ENCODE results near the gene MTX1. TPM values are rescaled to one million over a fixed set of nuclear protein-coding genes. Genes with fewer than 3 reads are reported as not detected.

The MTX1 gene
- total RNA-seq, 8 experiments from 2014 or later = 32.9 to 65.0 (median 44.2) TPM

DNA sequence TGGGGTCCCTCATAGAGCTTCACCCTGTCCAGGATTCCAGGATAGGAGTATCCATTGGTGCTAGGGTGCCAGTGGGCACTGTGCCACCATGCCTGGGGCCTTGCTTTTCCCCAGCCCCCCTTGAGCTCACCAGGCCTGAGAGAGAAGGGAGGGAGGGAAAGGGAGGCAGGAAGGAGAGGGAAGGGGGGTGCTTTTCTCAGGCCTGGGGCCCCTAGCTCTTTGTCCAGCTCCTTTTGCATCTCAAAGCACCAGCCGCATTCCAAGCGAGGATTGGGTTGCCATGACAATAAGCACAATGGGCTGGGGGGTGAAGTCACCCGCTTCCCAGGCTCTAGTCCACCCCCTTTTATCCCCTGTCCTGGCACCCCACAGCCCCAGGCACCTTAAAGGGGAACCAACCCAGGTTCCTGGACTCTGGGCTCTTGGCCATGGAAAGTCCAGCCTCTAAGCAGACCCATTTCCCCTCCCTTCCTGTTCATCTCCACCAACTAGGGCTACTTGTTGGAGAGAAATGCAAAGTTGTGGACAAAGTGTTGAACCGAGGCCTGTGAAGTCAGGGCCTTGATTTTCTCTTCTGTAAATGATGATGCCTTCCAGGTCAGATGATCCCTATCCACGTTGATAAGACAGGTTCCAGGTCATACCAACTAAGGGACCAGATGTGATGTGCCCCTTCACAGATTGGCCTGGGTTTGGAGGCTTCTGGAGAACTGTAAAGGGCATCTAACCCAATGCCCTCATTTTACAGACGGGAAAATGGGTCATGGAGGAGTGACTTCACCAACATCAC, 12.2 kb upstream of the MTX1 start:
- Histone ChIP-seq H3K4me3 (peak overlapping the region; percentile 51 to 85 (median 69)), H3K27ac (peak overlapping the region; percentile 93 to 97), H3K4me1 (replicated peaks in 1 of 2) (peaks cover 9 to 40% of the 10 kb centered on the region in 2 donors)
- ATAC-seq (replicated peaks in 6 of 8) = peak in 5 of 8 experiments; percentile 43 to 57 (median 52)
- in situ Hi-C loops (cut with MboI; ENCODE audit: low pct_unique_long_range_greater_than_20kb in 2 of 9, low sequenced_read_pairs in 9 of 9, unreplicated experiment in 9 of 9) = no loop called here
- WGBS, 10 experiments = 4 to 90% (median 15%) methylated on average over 2 to 3 of the region's 6 CpGs; no CpG with 5 or more reads in 5 of the 10 experiments

DNA sequence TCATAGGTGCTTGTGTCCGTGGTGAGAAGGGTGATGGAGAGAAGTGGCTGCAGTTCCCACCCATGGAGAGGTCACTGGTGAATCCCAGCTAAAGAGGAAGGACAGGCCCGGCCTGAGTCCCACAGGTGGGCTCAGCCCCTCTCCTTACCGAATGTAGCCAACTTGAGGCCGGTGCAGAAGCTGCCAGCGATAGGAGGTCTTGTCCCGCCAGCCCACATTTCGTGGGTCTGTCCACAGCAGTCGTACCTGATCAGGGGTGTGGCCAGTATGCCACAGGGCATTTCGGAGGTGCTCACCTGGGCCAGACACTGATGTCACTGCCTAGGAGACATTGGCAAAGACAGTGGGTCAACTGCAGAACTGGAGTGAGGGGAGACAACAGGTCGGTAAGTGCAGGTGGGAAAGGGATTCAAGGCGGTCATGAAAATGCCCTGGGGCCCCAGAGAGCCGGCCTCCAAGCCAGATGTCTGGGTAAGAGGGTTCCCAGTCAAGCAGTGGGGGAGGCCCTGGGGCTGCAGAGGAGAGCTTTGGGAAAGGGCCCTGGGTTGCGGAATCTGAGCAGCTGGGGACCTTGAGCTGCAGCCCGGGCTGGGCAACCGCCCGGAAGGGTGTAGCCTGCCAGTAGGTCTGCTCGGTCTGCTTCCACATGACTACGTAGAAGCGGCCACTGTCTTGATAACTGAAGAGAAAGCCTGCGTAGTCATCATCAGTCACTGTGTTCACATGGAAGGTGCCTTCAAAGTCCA, 11.4 kb upstream of the MTX1 start:
- ATAC-seq (replicated peaks in 6 of 8) = no peak
- 16 to 87% (median 53%) methylated on average over 2 to 16 of the region's 20 CpGs; no CpG with 5 or more reads in 4 of the 10 experiments for WGBS, 10 experiments
- in situ Hi-C loops (cut with MboI; ENCODE audit: low pct_unique_long_range_greater_than_20kb in 2 of 9, low sequenced_read_pairs in 9 of 9, unreplicated experiment in 9 of 9) = no loop called here
- Histone ChIP-seq H3K4me3 (peak overlapping the region; percentile 12 to 85 (median 63)), H3K27ac (peak overlapping the region; percentile 93 to 97), H3K4me1 (replicated peaks in 1 of 2) (peaks cover 9 to 40% of the 10 kb centered on the region in 2 donors)

DNA sequence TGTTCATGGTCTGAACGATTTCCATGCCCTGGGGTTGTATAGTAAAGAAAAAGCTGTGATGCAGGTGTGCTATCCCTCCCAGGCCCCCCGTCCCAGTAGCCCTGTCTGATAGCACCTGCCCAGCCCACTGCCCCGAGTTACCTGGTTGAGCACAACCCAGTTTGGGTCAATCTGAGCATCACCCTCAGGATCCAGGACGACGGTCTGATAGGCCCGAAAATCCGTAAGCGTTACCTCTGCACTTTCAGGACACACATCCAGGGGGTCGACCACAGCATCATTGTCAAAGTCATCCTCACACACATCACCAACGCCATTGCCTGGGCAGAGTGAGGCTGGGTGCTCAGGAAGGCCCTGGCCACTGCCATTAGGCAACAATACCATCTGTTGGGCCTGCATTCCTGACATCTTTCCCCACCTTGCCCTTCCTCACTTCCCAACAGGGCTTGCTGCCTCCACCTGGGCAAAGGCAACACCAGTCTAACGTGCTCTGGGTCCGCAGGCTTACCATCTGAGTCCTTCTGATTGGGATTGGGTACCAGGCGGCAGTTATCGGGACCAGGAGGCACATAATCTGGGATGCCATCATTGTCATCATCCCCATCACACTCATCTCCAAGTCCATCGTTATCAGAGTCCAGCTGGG, 10.5 kb upstream of the MTX1 start:
- 67 to 100% (median 90%) methylated on average over 1 to 15 of the region's 15 CpGs; no CpG with 5 or more reads in 3 of the 10 experiments for WGBS, 10 experiments
- no peak for ATAC-seq (replicated peaks in 6 of 8)
- Histone ChIP-seq H3K4me1 (replicated peaks in 1 of 2) (peaks cover 7 to 33% of the 10 kb centered on the region in 2 donors), H3K4me3 (no peak overlapping the region), H3K27ac (peak overlapping the region in 1 of 2 donors; percentile 97)
- in situ Hi-C loops (cut with MboI; ENCODE audit: low pct_unique_long_range_greater_than_20kb in 2 of 9, low sequenced_read_pairs in 9 of 9, unreplicated experiment in 9 of 9) = no loop called here

DNA sequence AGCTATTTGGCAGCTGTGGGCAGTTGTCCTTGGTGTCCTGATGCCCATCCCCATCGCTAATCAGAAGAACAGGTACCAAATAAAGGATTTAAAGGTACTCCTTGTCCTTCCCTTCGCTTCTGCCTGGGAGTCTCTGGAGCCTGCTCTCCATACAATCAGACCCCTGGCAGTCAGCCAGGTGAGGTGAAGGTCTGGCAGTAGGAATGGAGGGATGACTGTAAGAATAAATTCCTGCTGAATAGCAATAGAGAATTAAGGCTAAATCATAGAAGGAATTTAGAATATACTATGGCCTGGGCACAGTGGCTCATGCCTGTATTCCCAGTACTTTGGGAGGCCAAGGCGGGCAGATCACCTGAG, 10.0 kb upstream of the MTX1 start:
- H3K4me1 ChIP-seq (replicated peaks in 1 of 2) = peaks cover 4 to 29% of the 10 kb centered on the region in 2 donors
- no peak overlapping the region for H3K4me3 ChIP-seq
- no peak overlapping the region for H3K27ac ChIP-seq
- in situ Hi-C loops (cut with MboI; ENCODE audit: low pct_unique_long_range_greater_than_20kb in 2 of 9, low sequenced_read_pairs in 9 of 9, unreplicated experiment in 9 of 9) = no loop called here
- 67 to 100% (median 100%) methylated on average over 1 to 2 of the region's 3 CpGs; no CpG with 5 or more reads in 3 of the 10 experiments for WGBS, 10 experiments
- no peak for ATAC-seq (replicated peaks in 6 of 8)

DNA sequence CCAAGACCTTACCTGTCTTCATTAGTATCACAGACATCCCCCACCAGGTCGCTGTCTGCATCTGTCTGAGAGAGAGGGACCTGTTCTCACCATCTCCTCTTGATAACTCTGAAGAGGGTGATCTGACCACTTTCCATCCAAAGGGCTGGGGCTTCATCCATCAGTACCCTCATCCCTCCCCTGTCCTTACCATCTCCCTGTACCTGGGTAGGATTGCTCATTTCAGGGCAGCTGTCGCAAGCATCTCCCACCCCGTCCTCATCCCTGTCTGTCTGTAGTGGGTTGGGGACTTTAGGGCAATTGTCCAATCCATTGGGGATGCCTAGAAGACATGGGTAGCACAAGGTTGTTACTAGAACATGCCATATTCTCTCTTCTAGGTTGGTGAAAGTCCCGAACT, 8.7 kb upstream of the MTX1 start:
- WGBS, 10 experiments = 40 to 100% (median 81%) methylated on average over 1 to 4 of the region's 4 CpGs; no CpG with 5 or more reads in 3 of the 10 experiments
- ATAC-seq (replicated peaks in 6 of 8) = no peak
- Histone ChIP-seq H3K4me3 (no peak overlapping the region), H3K27ac (no peak overlapping the region), H3K4me1 (replicated peaks in 1 of 2) (peaks cover 0 to 22% of the 10 kb centered on the region in 2 donors)
- in situ Hi-C loops (cut with MboI; ENCODE audit: low pct_unique_long_range_greater_than_20kb in 2 of 9, low sequenced_read_pairs in 9 of 9, unreplicated experiment in 9 of 9) = no loop called here

DNA sequence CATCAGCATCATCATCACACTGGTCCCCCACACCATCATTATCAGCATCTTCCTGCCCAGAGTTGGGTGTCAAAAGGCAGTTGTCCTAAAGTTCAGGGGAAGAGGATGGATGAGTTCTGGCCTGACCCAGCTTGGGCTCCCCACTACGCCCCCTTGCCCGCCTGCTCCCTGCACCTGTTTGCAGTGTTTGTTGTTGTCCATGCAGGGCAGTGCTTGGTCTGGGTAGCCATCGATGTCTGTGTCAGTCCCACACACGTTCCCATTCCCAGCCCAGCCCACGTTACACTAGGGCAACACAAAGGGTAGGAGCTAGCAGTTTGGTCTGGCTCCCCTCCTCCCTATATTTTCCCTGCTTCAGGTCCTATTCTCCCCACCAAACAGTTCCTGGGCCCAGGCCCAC, 7.6 kb upstream of the MTX1 start:
- in situ Hi-C loops (cut with MboI; ENCODE audit: low pct_unique_long_range_greater_than_20kb in 2 of 9, low sequenced_read_pairs in 9 of 9, unreplicated experiment in 9 of 9) = no loop called here

DNA sequence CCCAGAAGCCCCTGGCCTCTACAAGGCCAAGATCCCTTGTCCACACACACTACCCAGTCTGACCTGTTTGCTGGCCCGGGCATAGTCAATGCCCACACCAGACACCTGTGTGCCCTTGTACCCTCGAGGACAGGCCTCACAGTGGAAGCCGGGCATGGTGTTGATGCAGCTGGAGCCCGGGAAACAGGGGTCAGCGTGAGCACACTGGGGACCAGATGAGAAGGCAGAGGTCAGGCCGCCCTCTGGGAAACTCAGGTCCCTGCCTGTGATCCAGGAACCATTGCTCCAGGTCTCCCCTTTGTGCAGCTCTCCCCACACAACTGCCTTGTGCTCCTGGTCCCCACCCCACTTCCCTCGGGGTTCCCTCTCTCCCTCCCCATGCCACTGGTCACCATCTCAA, 6.3 kb upstream of the MTX1 start:
- Histone ChIP-seq H3K4me1 (replicated peaks in 1 of 2) (peaks cover 13 to 28% of the 10 kb centered on the region in 2 donors), H3K4me3 (no peak overlapping the region), H3K27ac (peak overlapping the region in 1 of 2 donors; percentile 34)
- no peak for ATAC-seq (replicated peaks in 6 of 8)
- in situ Hi-C loops (cut with MboI; ENCODE audit: low pct_unique_long_range_greater_than_20kb in 2 of 9, low sequenced_read_pairs in 9 of 9, unreplicated experiment in 9 of 9) = no loop called here
- WGBS, 10 experiments = 93 to 94% methylated on average over 3 of the region's 7 CpGs; no CpG with 5 or more reads in 8 of the 10 experiments

More for the DNA sequence above, 7.6 kb upstream of the MTX1 start:
- ATAC-seq (replicated peaks in 6 of 8) = no peak
- Histone ChIP-seq H3K27ac (no peak overlapping the region), H3K4me1 (replicated peaks in 1 of 2) (peaks cover 2 to 27% of the 10 kb centered on the region in 2 donors), H3K4me3 (no peak overlapping the region)
- WGBS, 10 experiments = 86 to 100% (median 93%) methylated on average over 2 to 5 of the region's 5 CpGs; no CpG with 5 or more reads in 6 of the 10 experiments

DNA sequence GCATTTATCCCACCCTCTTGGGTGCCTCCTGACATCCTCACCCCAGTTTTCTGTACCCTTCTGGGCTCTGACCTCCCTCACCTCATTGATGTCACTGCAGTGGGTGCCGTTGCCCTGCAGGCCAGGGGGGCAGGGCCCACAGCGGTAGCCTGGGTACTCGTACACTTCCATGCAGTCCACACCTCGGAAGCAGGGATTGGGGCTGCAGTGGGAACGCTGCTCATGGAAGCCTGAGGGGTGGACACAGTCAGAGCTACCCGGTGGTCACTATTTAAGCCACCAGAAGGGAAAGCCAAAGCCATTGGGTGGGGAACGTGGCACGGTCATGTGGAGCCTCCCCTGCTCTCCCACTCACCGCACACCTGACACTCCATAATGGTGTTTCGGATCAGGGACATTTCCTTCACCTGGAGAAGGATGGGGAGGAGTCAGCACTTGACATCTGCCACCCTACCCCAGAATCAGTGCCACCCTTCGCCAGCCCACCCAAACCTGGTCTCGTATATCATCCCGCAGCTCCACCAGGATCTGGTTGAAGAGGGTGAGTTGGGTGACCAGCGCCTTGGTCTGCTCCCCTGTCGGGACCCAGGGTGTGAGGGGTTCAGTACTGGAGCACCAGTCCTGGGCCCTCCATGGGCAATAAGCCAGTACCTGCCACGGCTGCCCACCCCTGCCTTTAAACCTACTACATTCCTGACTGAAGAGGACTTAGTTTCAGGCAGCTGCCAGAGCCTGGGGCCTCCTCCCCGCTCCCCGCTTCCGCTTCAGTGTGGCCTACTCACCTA, 5.6 kb upstream of the MTX1 start:
- peak overlapping the region in 1 of 2 donors; percentile 15 for H3K27ac ChIP-seq
- in situ Hi-C loops (cut with MboI; ENCODE audit: low pct_unique_long_range_greater_than_20kb in 2 of 9, low sequenced_read_pairs in 9 of 9, unreplicated experiment in 9 of 9) = no loop called here
- WGBS, 10 experiments = 69 to 100% (median 94%) methylated on average over 2 to 15 of the region's 19 CpGs; no CpG with 5 or more reads in 2 of the 10 experiments
- H3K4me1 ChIP-seq (replicated peaks in 1 of 2) = peaks cover 18 to 21% of the 10 kb centered on the region in 2 donors
- no peak for ATAC-seq (replicated peaks in 6 of 8)
- H3K4me3 ChIP-seq = no peak overlapping the region

DNA sequence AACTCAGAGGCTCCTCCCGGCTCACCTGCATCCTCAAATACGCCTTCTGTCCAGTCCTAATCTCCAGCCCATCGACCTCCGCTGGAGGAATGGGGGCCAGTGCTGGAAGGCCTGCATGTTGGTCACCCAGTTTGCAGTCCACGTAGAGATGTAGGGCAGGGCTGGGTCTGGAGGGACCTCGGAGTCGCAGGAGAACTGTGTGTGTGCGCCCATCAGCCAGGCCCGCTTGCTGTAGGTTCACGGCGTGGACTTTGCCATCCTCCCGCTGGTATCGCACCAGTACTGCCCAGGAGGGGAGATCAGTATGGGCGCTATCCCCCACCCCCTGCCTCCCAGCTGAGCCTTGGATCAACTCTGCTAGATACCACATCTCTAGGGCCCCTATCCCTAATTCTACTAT, 3.5 kb upstream of the MTX1 start:
- ATAC-seq (replicated peaks in 6 of 8) = no peak
- in situ Hi-C loops (cut with MboI; ENCODE audit: low pct_unique_long_range_greater_than_20kb in 2 of 9, low sequenced_read_pairs in 9 of 9, unreplicated experiment in 9 of 9) = no loop called here
- no peak overlapping the region for H3K4me3 ChIP-seq
- 79 to 100% (median 90%) methylated on average over 1 to 11 of the region's 14 CpGs; no CpG with 5 or more reads in 4 of the 10 experiments for WGBS, 10 experiments
- H3K27ac ChIP-seq = no peak overlapping the region
- peaks cover 14 to 27% of the 10 kb centered on the region in 2 donors for H3K4me1 ChIP-seq (replicated peaks in 1 of 2)

DNA sequence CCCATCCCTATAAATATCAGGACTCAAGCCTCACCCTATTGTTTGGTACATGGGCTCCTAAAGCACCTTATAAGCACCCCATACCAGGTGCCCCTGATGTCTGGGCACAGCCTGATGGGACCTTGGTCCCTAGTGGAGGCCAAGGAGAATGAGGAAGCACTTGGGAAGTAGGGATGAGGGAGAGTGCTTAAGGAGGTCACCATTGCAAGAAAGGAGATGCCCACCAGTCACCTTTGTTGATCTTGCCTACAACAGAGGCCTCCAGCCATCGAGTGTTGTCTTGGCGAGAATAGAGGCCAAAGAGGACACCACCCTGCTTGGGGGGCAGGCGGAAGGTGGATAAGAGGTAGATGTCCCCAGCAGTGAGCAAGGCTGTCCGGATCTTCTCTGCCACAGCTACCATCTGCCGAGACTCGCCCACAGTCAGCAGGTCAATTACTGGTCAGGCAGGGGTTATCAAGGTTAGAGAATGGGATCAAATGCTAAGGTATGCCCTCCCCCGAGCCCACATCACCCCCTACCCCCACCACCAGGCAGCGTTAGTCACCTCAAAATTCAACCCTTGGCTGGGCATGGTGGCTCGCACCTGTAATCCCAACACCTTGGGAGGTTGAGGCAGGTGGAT, 2.4 kb upstream of the MTX1 start:
- WGBS, 10 experiments = 0 to 100% (median 82%) methylated on average over 1 to 7 of the region's 9 CpGs; no CpG with 5 or more reads in 3 of the 10 experiments
- Histone ChIP-seq H3K4me3 (peak overlapping the region in 1 of 5 donors; percentile 65), H3K4me1 (replicated peaks in 1 of 2) (peaks cover 14 to 27% of the 10 kb centered on the region in 2 donors), H3K27ac (peak overlapping the region; percentile 98)
- in situ Hi-C loops (cut with MboI; ENCODE audit: low pct_unique_long_range_greater_than_20kb in 2 of 9, low sequenced_read_pairs in 9 of 9, unreplicated experiment in 9 of 9) = no loop called here
- ATAC-seq (replicated peaks in 6 of 8) = no peak

DNA sequence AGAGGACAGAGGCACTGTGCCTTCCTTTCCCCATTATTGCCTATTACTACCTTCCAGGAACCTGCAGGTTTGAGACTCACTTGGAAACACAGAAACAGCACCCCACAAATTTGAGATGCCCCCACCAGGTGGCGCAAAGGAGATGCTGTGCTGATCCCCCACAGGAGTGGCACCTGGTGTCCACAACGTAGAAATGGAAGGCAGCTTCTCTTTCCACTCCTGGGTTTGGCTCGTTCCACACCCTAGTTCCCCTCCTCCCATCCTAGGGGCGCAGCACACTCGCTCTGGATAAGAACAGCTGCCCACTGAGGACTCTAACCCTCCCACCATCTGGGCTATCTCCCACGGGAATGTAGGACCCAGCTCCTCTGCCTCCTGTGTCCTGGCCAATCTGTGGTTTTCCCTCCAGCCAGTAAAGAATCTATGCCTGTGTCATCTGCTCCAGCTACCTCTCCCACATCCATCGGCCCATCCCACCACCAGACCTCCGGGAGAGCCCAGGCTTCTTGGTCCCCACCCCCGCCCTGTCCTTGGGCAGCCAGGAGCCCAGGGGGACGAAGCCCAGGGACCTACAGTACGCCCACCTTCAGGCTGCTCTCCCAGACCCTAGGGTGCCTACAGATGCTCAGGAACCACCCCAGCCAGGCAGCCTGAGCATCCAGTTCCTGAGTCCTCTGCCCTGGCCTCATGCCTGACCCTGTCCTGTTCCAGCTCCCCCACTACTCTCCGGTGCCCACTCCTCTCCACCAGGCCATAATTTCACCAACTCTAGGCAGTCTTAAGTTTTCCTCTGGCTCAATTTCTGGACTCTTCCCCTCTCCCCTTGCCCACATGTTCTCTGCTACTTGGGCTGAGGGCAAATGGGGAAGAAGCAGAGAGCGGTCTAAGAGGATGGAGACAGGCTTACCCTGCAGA, 1.3 kb upstream of the MTX1 start:
- WGBS, 10 experiments = 0 to 2% (median 0%) methylated on average over 1 to 7 of the region's 13 CpGs; no CpG with 5 or more reads in 2 of the 10 experiments
- peaks cover 14 to 27% of the 10 kb centered on the region in 2 donors for H3K4me1 ChIP-seq (replicated peaks in 1 of 2)
- ATAC-seq (replicated peaks in 6 of 8) = peak; percentile 3 to 46 (median 12)
- H3K4me3 ChIP-seq = peak overlapping the region; percentile 55 to 85 (median 62)
- in situ Hi-C loops (cut with MboI; ENCODE audit: low pct_unique_long_range_greater_than_20kb in 2 of 9, low sequenced_read_pairs in 9 of 9, unreplicated experiment in 9 of 9) = no loop called here
- peak overlapping the region; percentile 98 for H3K27ac ChIP-seq

All from motor neuron (in vitro differentiated cells).